ENCODE results near the gene VGF.

DNA sequence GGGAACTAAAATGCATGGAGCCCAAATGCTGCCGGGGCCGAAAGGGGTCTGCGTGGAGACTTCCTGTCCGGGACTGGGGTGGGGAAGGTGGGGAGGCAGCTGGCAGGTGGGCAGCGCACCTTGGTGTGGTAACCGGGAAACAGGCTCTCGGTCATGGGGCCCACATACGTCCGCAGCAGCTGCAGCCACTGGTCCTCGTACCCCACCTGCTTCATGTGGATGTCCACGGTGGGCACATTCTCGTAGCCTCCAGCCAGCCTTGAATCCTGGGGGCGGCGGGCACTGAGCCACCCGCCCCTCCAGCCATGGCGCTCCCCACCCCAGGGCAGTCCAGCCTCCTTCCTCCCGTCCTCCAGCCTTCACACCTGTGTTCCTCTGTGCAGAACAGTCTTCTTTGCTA, 42.1 kb upstream of the VGF start:
- TF ChIP-seq, protein P1, sequence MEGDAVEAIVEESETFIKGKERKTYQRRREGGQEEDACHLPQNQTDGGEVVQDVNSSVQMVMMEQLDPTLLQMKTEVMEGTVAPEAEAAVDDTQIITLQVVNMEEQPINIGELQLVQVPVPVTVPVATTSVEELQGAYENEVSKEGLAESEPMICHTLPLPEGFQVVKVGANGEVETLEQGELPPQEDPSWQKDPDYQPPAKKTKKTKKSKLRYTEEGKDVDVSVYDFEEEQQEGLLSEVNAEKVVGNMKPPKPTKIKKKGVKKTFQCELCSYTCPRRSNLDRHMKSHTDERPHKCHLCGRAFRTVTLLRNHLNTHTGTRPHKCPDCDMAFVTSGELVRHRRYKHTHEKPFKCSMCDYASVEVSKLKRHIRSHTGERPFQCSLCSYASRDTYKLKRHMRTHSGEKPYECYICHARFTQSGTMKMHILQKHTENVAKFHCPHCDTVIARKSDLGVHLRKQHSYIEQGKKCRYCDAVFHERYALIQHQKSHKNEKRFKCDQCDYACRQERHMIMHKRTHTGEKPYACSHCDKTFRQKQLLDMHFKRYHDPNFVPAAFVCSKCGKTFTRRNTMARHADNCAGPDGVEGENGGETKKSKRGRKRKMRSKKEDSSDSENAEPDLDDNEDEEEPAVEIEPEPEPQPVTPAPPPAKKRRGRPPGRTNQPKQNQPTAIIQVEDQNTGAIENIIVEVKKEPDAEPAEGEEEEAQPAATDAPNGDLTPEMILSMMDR (IDR thresholded peaks at IDR 0.05; ENCODE audit: borderline replicate concordance, extremely low read depth, low read length, poor library complexity, severe bottlenecking): no peak
- no peak for TF ChIP-seq EZH2 (IDR thresholded peaks at IDR 0.05; ENCODE audit: borderline replicate concordance, low read depth, low read length, severe bottlenecking)

All from DND-41 (cell line).